Measurements from ENCODE around the gene NEDD8.
"Not testable (repeated sequence)": the region's sequence is repeated elsewhere in the genome, so short reads cannot be mapped to it uniquely, and the experiment has no call there.

Gene NEDD8

DNA sequence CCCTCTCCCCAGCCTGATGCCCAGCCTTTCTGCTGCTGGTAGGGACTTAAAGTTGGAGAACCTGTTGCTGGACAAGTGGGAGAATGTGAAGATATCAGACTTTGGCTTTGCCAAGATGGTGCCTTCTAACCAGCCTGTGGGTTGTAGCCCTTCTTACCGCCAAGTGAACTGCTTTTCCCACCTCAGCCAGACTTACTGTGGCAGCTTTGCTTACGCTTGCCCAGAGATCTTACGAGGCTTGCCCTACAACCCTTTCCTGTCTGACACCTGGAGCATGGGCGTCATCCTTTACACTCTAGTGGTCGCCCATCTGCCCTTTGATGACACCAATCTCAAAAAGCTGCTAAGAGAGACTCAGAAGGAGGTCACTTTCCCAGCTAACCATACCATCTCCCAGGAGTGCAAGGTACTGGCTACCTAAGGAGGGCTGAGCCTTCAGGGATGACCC, 25.0 kb downstream of the NEDD8 start:
- WGBS (ENCODE audit: insufficient coverage, insufficient read length) = no CpG with 5 or more reads among the region's 5 CpGs
- peaks cover 14% of the 10 kb centered on the region for H3K36me3 ChIP-seq (ENCODE audit: control insufficient read depth, insufficient read depth, low read length)

DNA sequence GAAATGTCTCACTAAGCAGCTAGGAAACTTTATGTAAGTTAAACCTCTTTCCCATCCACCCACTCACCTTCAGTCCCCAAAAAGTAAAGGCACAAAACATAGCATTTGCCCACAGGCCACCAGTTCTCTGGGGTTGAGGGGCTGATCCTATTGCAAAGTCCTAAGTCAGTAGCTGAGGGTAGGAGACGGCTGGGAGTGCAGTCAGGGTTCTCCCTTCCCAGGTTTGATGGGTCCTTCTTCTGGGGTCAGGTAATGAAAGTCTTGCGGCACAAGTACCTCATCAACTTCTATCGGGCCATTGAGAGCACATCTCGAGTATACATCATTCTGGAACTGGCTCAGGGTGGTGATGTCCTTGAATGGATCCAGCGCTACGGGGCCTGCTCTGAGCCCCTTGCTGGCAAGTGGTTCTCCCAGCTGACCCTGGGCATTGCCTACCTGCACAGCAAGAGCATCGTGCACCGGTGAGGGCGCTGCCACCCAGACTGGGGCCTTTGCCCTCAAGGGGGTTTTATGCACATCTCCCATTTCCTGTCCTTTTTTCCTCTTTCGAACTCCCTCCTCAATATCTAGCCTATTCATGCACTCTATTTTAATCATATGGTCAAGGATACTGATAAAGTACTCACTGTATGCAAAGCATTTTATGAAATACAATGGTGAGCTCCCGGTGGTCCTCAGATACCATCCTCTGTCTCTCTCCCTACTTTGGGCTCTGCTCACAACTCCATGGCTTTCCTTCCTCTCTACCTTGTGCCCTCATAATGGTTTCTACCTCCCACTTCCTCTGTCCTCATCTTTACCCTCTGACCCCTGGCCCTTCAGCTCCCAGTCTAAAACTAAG, 25.7 kb downstream of the NEDD8 start:
- Histone ChIP-seq H3K4me1 (ENCODE audit: control insufficient read depth, insufficient read depth, low read length) (no peaks in the 10 kb centered on the region), H3K36me3 (ENCODE audit: control insufficient read depth, insufficient read depth, low read length) (peaks cover 14% of the 10 kb centered on the region)
- WGBS (ENCODE audit: insufficient coverage, insufficient read length) = no CpG with 5 or more reads among the region's 11 CpGs

More for the DNA sequence above, 25.0 kb downstream of the NEDD8 start:
- Histone ChIP-seq H3K4me1 (ENCODE audit: control insufficient read depth, insufficient read depth, low read length) (no peaks in the 10 kb centered on the region), H3K9me3 (ENCODE audit: control insufficient read depth, insufficient read depth, low read length) (no peaks in the 10 kb centered on the region), H3K27ac (ENCODE audit: low read length) (no peak overlapping the region), H3K27me3 (ENCODE audit: control insufficient read depth, insufficient read depth, low read length) (no peaks in the 10 kb centered on the region), H3K4me3 (ENCODE audit: low read length) (no peak overlapping the region)
- no peak for DNase-seq (ENCODE audit: low read depth, low spot score)

DNA sequence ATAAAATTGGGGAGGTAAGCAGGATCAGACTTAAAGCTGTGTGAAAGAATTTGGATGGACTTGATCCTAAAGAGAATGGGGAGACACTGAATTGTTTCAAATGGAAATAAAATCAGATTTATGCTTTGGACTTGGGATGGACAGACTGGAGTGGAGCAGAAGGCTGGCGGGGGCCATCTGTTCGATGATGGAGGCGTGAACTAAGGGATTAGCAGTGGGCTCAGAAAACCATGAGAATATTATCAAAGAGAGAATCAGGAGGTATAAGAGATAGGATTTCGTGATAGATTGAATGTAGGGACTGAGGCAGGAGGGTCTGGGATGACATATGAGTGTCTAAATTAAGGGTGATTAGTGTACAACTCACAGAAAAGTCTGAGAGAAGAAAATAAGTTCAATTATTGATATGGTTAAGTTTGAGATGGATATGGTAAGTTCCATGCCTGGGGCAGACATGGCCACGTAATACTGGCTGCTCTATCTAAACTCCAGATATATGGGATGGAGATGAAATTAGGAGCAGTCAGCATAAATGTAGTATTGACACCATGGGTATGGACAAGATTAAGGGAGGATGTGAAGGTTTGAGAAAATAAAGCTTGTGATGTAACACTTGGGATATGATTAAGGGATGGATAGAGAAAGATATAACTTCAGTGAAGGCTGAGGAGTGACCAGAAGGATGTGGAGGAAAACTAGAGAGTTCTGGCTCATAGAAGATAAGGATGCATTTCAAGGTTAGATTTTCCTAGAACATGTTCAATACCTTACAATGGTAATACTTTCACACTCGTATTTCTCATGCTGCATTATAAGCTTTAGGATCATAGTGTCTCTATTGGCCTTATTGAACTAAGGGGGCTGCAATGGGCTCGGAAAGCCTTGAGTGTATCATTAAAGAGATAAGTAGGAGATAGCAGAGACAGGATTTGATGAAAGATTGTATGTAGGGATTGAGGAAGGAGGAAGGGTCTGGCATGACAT, 27.7 kb downstream of the NEDD8 start:
- no peaks in the 10 kb centered on the region for H3K4me1 ChIP-seq (ENCODE audit: control insufficient read depth, insufficient read depth, low read length)

More for the DNA sequence above, 25.7 kb downstream of the NEDD8 start:
- Histone ChIP-seq H3K4me3 (ENCODE audit: low read length) (no peak overlapping the region), H3K27me3 (ENCODE audit: control insufficient read depth, insufficient read depth, low read length) (no peaks in the 10 kb centered on the region), H3K9me3 (ENCODE audit: control insufficient read depth, insufficient read depth, low read length) (no peaks in the 10 kb centered on the region), H3K27ac (ENCODE audit: low read length) (no peak overlapping the region)
- DNase-seq (ENCODE audit: low read depth, low spot score) = no peak

DNA sequence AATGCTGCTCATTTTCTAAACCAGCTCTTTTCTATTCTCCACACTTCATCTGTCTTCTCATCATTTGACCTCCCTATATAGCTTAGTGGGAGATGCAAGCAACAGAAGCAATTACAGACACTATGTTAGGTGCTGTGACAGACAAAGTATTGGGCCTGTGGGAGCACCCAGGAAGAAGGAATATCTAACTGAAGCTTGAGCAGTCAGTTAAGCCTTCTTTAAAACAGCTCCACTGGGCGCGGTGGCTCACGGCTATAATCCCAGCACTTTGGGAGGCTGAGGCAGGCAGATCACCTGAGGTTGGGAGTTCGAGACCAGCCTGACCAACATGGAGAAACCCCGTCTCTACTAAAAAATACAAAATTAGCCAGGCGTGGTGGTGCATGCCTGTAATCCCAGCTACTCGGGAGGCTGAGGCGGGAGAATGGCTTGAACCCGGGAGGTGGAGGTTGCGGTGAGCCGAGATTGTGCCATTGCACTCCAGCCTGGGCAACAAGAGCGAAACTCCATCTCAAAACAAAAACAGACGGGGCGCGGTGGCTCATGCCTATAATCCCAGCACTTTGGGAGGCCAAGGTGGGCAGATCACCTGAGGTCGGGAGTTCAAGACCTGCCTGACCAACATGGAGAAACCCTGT, 28.8 kb downstream of the NEDD8 start:
- H3K27ac ChIP-seq (ENCODE audit: low read length); H3K9me3 ChIP-seq (ENCODE audit: control insufficient read depth, insufficient read depth, low read length); H3K4me3 ChIP-seq (ENCODE audit: low read length); H3K36me3 ChIP-seq (ENCODE audit: control insufficient read depth, insufficient read depth, low read length); H3K4me1 ChIP-seq (ENCODE audit: control insufficient read depth, insufficient read depth, low read length); H3K27me3 ChIP-seq (ENCODE audit: control insufficient read depth, insufficient read depth, low read length); DNase-seq (ENCODE audit: low read depth, low spot score): not testable (repeated sequence)
- no CpG with 5 or more reads among the region's 16 CpGs for WGBS (ENCODE audit: insufficient coverage, insufficient read length)

More for the DNA sequence above, 27.7 kb downstream of the NEDD8 start:
- no peak overlapping the region for H3K27ac ChIP-seq (ENCODE audit: low read length)
- DNase-seq (ENCODE audit: low read depth, low spot score) = no peak
- H3K9me3 ChIP-seq (ENCODE audit: control insufficient read depth, insufficient read depth, low read length) = no peaks in the 10 kb centered on the region
- H3K4me3 ChIP-seq (ENCODE audit: low read length) = no peak overlapping the region
- peaks cover 9% of the 10 kb centered on the region for H3K36me3 ChIP-seq (ENCODE audit: control insufficient read depth, insufficient read depth, low read length)
- WGBS (ENCODE audit: insufficient coverage, insufficient read length) = 100% methylated on average over 1 of the region's 7 CpGs
- H3K27me3 ChIP-seq (ENCODE audit: control insufficient read depth, insufficient read depth, low read length) = no peaks in the 10 kb centered on the region

DNA sequence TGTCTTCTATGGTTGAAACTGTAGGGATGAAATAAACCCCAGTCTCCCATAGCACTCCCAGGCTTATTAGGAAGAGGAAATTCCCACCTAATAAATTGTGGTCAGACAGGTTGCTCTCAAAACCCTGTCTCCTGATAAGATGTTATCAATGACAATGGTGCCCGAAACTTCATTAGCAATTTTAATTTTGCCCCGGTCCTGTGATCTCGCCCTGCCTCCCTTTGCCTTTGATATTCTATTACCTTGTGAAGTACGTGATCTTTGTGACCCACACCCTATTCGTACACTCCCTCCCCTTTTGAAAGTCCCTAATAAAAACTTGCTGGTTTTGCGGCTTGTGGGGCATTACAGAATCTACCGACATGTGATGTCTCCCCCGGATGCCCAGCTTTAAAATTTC, 29.6 kb downstream of the NEDD8 start:
- H3K4me3 ChIP-seq (ENCODE audit: low read length); DNase-seq (ENCODE audit: low read depth, low spot score); H3K9me3 ChIP-seq (ENCODE audit: control insufficient read depth, insufficient read depth, low read length); H3K27me3 ChIP-seq (ENCODE audit: control insufficient read depth, insufficient read depth, low read length); H3K36me3 ChIP-seq (ENCODE audit: control insufficient read depth, insufficient read depth, low read length); H3K4me1 ChIP-seq (ENCODE audit: control insufficient read depth, insufficient read depth, low read length); H3K27ac ChIP-seq (ENCODE audit: low read length): not testable (repeated sequence)
- WGBS (ENCODE audit: insufficient coverage, insufficient read length) = no CpG with 5 or more reads among the region's 8 CpGs

DNA sequence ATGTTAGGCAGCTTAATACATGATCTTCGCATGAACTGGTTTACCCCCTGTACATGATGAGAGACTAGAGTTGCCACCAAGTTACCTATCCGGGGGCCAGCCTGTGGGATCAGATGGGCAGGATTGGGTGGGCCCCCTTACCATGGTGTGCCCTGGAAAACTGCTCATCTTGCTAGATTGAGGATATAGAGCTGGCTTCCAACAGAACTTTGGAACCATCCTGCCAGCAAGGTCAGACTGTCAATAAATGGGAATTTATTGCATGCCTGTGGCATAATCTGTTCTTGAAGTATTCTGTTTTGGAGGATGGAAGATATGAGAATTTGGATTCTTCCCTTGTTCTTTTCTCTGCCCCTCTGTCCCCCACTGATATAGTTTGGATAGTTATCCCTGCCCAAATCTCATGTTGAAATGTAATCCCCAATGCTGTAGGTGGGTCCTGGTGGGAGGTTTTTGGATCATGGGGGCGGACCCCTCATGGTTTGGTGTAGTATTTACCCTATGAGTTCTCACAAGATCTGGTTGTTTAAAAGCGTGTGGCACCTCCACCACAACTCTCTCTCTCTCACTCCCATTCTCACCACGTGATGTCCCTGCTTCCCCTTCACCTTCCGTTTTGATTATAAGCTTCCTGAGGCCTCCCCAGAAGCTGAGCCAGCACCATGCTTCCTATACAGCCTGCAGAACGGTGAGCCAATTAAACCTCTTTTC, 33.2 kb downstream of the NEDD8 start:
- Histone ChIP-seq H3K27ac (ENCODE audit: low read length) (no peak overlapping the region), H3K4me3 (ENCODE audit: low read length) (no peak overlapping the region), H3K36me3 (ENCODE audit: control insufficient read depth, insufficient read depth, low read length) (no peaks in the 10 kb centered on the region), H3K4me1 (ENCODE audit: control insufficient read depth, insufficient read depth, low read length) (no peaks in the 10 kb centered on the region), H3K27me3 (ENCODE audit: control insufficient read depth, insufficient read depth, low read length) (no peaks in the 10 kb centered on the region), H3K9me3 (ENCODE audit: control insufficient read depth, insufficient read depth, low read length) (no peaks in the 10 kb centered on the region)
- WGBS (ENCODE audit: insufficient coverage, insufficient read length) = no CpG with 5 or more reads among the region's 7 CpGs
- no peak for DNase-seq (ENCODE audit: low read depth, low spot score)

DNA sequence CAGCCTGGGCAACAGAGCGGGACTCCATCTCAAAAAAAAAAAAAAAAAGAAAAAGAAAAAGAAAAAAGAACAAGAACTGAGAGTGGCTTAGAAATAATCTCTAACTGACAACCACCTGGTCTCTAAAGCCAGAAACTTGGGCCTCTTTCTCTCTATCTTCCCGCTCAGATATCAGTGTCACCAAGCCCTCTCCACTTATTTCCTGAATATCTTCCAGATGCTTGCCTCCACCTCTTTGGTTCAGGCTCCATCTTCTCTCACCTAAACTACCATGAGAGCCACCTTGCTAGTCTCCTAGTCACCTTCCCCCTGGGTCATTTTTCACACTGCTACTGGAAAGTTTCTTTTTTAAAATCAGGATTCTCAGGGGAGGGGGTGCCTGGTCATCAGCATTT, 35.1 kb downstream of the NEDD8 start:
- Histone ChIP-seq H3K4me3 (ENCODE audit: low read length) (no peak overlapping the region), H3K27ac (ENCODE audit: low read length) (no peak overlapping the region), H3K4me1 (ENCODE audit: control insufficient read depth, insufficient read depth, low read length) (no peaks in the 10 kb centered on the region), H3K27me3 (ENCODE audit: control insufficient read depth, insufficient read depth, low read length) (no peaks in the 10 kb centered on the region), H3K36me3 (ENCODE audit: control insufficient read depth, insufficient read depth, low read length) (no peaks in the 10 kb centered on the region), H3K9me3 (ENCODE audit: control insufficient read depth, insufficient read depth, low read length) (no peaks in the 10 kb centered on the region)
- WGBS (ENCODE audit: insufficient coverage, insufficient read length) = no CpG with 5 or more reads among the region's 2 CpGs
- no peak for DNase-seq (ENCODE audit: low read depth, low spot score)

DNA sequence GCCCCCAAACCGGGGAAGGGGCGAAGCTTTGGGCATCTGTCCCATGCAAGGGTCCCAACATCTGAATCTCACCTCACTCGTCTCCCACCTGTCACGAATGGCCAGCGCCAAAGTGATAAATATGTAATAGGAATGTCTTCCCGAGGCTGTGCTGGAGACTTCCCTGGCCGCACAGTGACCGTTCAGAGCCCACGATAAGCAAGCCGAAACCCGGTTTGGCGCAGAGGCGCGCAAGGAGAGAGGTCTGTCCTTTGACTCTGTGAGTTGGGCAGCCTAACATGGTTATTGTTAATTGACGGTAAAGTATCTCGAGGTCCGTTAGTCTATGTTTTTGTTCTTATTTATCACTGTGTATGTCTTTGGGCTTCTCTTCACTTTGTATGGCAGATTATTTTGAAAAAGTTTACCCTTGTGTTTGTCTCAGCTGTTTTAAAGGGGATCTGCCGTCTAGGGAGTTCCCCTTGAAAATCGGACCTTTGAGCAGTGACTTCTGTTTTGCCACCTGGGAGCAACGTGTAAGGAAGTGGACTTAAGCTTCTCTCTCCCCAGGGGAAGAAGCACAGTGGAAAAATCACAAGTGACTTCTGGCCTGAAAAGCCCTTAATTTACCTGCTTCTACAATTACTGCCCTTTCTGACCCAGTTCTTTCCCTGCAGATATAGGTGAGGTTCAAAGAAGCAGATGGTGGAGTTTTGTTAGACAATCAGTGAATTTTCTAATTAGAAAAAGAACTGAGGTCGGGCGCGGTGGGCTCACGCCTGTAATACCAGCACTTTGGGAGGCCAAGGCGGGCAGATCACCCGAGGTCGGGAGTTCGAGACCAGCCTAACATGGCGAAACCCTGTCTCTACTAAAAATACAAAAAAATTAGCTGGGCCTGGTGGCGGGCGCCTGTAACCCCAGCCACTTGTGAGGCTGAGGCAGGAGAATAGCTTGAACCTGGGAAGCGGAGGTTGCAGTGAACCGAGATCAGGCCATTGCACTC, 35.8 kb downstream of the NEDD8 start:
- no peaks in the 10 kb centered on the region for H3K9me3 ChIP-seq (ENCODE audit: control insufficient read depth, insufficient read depth, low read length)
- no CpG with 5 or more reads among the region's 33 CpGs for WGBS (ENCODE audit: insufficient coverage, insufficient read length)
- no peaks in the 10 kb centered on the region for H3K4me1 ChIP-seq (ENCODE audit: control insufficient read depth, insufficient read depth, low read length)
- no peaks in the 10 kb centered on the region for H3K36me3 ChIP-seq (ENCODE audit: control insufficient read depth, insufficient read depth, low read length)
- H3K27ac ChIP-seq (ENCODE audit: low read length) = no peak overlapping the region
- H3K4me3 ChIP-seq (ENCODE audit: low read length) = peak overlapping the region; percentile 68; the same call in 1 of the 2 replicates
- no peaks in the 10 kb centered on the region for H3K27me3 ChIP-seq (ENCODE audit: control insufficient read depth, insufficient read depth, low read length)
- DNase-seq (ENCODE audit: low read depth, low spot score) = no peak
